Measurements from ENCODE around the gene SLC25A24.

The SLC25A24 gene

DNA sequence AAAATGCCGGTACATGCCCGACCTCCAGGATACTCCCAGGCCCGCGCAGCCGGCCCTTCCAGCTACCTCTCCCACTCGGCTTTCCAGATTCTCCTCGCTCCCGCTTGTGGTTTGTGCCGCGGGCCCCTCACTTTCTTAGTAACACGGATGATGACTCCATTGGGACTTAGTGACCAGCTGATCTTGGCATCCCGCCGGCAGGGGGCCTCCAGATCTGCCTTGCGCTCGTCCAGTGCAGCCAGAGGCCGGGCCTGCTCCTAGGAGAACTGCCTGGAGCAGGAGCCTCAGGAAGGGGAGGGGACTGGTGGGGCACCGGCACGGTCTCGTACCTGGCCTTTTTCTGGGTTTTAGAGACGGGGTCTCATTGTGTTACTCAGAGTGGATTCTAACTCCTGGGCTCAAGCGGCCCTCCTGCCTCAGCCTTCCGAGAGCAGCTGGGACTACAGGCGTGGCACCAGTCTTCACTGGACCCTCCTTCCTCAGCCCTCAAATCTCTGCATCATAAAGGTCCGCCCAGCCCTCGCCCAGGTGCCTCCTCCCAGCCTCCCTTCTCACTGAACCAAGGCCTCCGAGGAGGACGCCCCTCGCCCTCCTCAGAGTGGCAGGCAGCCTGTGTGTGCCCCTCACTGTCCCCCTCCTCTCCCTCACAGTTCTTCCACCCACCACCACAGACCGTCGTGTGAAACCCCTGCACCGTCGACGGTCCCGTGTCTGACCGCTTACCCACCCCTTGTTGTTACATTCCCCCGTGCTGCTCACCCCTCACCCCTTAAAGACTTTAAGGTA lies 78.6 kb downstream of the SLC25A24 start:
- Histone ChIP-seq H3K27me3 (ENCODE audit: control insufficient read depth, low read length) (peaks cover 10% of the 10 kb centered on the region; the same call in 1 of the 2 replicates), H3K9me2 (replicated peaks; ENCODE audit: control insufficient read depth, low read length) (no peaks in the 10 kb centered on the region), H3K36me3 (ENCODE audit: control insufficient read depth, low read length) (no peaks in the 10 kb centered on the region), H3F3A (ENCODE audit: control insufficient read depth, insufficient read depth) (no peaks in the 10 kb centered on the region), H3K79me2 (ENCODE audit: control insufficient read depth, low read length) (no peaks in the 10 kb centered on the region), H4K20me1 (ENCODE audit: control insufficient read depth, insufficient read depth, low read depth, low read length) (no peaks in the 10 kb centered on the region), H3K4me2 (ENCODE audit: low read length) (no peak overlapping the region), H3K9me3 (ENCODE audit: control insufficient read depth, insufficient read depth, low read length) (no peaks in the 10 kb centered on the region), H3K4me3 (ENCODE audit: low read length) (no peak overlapping the region), H3K4me1 (ENCODE audit: control insufficient read depth, low read length) (peaks cover 9% of the 10 kb centered on the region), H3K27ac (ENCODE audit: low read depth, low read length) (no peak overlapping the region)
- no peak for TF ChIP-seq CTCF (IDR thresholded peaks at IDR 0.05; ENCODE audit: low read depth, low read length, poor library complexity, severe bottlenecking)
- no peak for TF ChIP-seq EZH2phosphoT487 (IDR thresholded peaks at IDR 0.05; ENCODE audit: borderline replicate concordance, low read length)

DNA sequence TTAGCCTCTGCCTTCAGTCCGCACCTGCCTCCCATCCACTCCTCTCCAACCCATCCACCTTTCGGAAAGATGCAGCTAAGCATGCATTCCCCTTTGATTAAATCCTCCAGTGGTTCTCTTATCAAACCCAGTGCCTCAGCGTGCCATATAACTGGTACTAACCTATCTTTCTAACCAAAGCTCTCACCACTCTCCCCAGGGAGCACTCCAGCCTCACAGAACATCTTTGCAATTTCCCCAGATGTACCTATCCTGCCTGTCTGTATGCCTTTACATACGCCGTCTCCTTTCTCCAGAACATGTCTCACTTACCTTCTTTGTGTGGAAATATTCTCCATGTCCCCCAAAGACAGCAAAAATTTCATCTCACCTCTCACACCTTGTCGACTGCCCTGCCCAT lies 80.0 kb downstream of the SLC25A24 start:
- Histone ChIP-seq H3K27ac (ENCODE audit: low read depth, low read length) (no peak overlapping the region), H3K79me2 (ENCODE audit: control insufficient read depth, low read length) (no peaks in the 10 kb centered on the region), H3F3A (ENCODE audit: control insufficient read depth, insufficient read depth) (no peaks in the 10 kb centered on the region), H3K9me3 (ENCODE audit: control insufficient read depth, insufficient read depth, low read length) (no peaks in the 10 kb centered on the region), H3K9me2 (replicated peaks; ENCODE audit: control insufficient read depth, low read length) (no peaks in the 10 kb centered on the region), H3K4me3 (ENCODE audit: low read length) (no peak overlapping the region), H4K20me1 (ENCODE audit: control insufficient read depth, insufficient read depth, low read depth, low read length) (no peaks in the 10 kb centered on the region), H3K36me3 (ENCODE audit: control insufficient read depth, low read length) (no peaks in the 10 kb centered on the region), H3K4me2 (ENCODE audit: low read length) (no peak overlapping the region), H3K4me1 (ENCODE audit: control insufficient read depth, low read length) (peaks cover 5% of the 10 kb centered on the region), H3K27me3 (ENCODE audit: control insufficient read depth, low read length) (peaks cover 10% of the 10 kb centered on the region; the same call in 1 of the 2 replicates)
- TF ChIP-seq CTCF (IDR thresholded peaks at IDR 0.05; ENCODE audit: low read depth, low read length, poor library complexity, severe bottlenecking) (no peak), EZH2phosphoT487 (IDR thresholded peaks at IDR 0.05; ENCODE audit: borderline replicate concordance, low read length) (no peak)

GRCh38 chr1:108119500-108119899 lies 80.6 kb downstream of the SLC25A24 start:
- Histone ChIP-seq H3K4me1 (ENCODE audit: control insufficient read depth, low read length) (peaks cover under 1% of the 10 kb centered on the region; the same call in 1 of the 2 replicates), H3K9me3 (ENCODE audit: control insufficient read depth, insufficient read depth, low read length) (no peaks in the 10 kb centered on the region), H3K27me3 (ENCODE audit: control insufficient read depth, low read length) (peaks cover 10% of the 10 kb centered on the region; the same call in 1 of the 2 replicates), H3K36me3 (ENCODE audit: control insufficient read depth, low read length) (no peaks in the 10 kb centered on the region), H3F3A (ENCODE audit: control insufficient read depth, insufficient read depth) (no peaks in the 10 kb centered on the region), H3K4me3 (ENCODE audit: low read length) (no peak overlapping the region), H3K27ac (ENCODE audit: low read depth, low read length) (no peak overlapping the region), H3K4me2 (ENCODE audit: low read length) (no peak overlapping the region), H4K20me1 (ENCODE audit: control insufficient read depth, insufficient read depth, low read depth, low read length) (no peaks in the 10 kb centered on the region), H3K9me2 (replicated peaks; ENCODE audit: control insufficient read depth, low read length) (no peaks in the 10 kb centered on the region), H3K79me2 (ENCODE audit: control insufficient read depth, low read length) (no peaks in the 10 kb centered on the region)
- TF ChIP-seq CTCF (IDR thresholded peaks at IDR 0.05; ENCODE audit: low read depth, low read length, poor library complexity, severe bottlenecking) (no peak), EZH2phosphoT487 (IDR thresholded peaks at IDR 0.05; ENCODE audit: borderline replicate concordance, low read length) (no peak)

All from DOHH2 (cell line).